PC-3 (cell line): ENCODE data around the gene FOXM1. TPM values are rescaled to one million over a fixed set of nuclear protein-coding genes. Genes with fewer than 3 reads are reported as not detected.

Experiments used
- ATAC-seq: fragments of 200-7000 bp; cut with Tn5 transposase; 2 replicates; pipeline ENCODE4 v1.9.1; 2020; ENCODE audit warnings: mild to moderate bottlenecking, moderate library complexity
- BruUV-seq: library from RNA; stranded (reverse); fragments of 400-500 nt; replicated peaks from 2 replicates; lab custom pipeline; 2021; lab: Mats Ljungman, UMichigan
- CTCF ChIA-PET: fragments of 300-600 bp; sonication (Branson Sonifier 250); formaldehyde crosslinking; loops from one replicate; lab custom pipeline; 2022; ENCODE audit warnings: antibody characterized with exemption; lab: Charles Lee
- POLR2A ChIA-PET: fragments of 300-600 bp; sonication (Branson Sonifier 250); formaldehyde crosslinking; loops from one replicate; lab custom pipeline; 2022; ENCODE audit warnings: antibody characterized with exemption; ENCODE audit not compliant: unreplicated experiment; lab: Charles Lee
- DNase-seq: peaks from one replicate; pipeline ENCODE4 v3.0.0-alpha.2; 2015
- H2AFZ ChIP-seq: fragments of 300-600 bp; sonication (generic); 2 replicates; pipeline ENCODE4 v1.6.0; 2016; ENCODE audit warnings: antibody characterized with exemption, low read length
- H3F3A ChIP-seq: fragments of 300-600 bp; sonication (generic); one replicate; pipeline ENCODE4 v1.6.0; 2017; ENCODE audit warnings: antibody characterized with exemption, low read length, control low read depth, mild to moderate bottlenecking; ENCODE audit not compliant: unreplicated experiment
- H3K27ac ChIP-seq: fragments of 300-600 bp; sonication (generic); 2 replicates; pipeline ENCODE4 v1.5.1; 2016; ENCODE audit warnings: mild to moderate bottlenecking, low read length
- H3K27me3 ChIP-seq: fragments of 300-600 bp; sonication (generic); 2 replicates; pipeline ENCODE4 v1.6.1; 2016; ENCODE audit warnings: low read length, mixed read lengths
- H3K36me3 ChIP-seq: fragments of 300-600 bp; sonication (generic); 2 replicates; pipeline ENCODE4 v1.6.1; 2016; ENCODE audit warnings: low read depth, mixed run types, low read length, mixed read lengths
- H3K4me1 ChIP-seq: fragments of 300-600 bp; sonication (generic); 2 replicates; pipeline ENCODE4 v1.5.1; 2016; ENCODE audit warnings: low read length; ENCODE audit not compliant: insufficient read depth
- H3K4me2 ChIP-seq: fragments of 300-600 bp; sonication (generic); 2 replicates; pipeline ENCODE4 v1.6.0; 2016; ENCODE audit warnings: low read length
- H3K4me3 ChIP-seq: fragments of 300-600 bp; sonication (generic); 2 replicates; pipeline ENCODE4 v1.5.1; 2016; ENCODE audit warnings: mild to moderate bottlenecking, low read length, mixed read lengths
- H3K79me2 ChIP-seq: fragments of 300-600 bp; sonication (generic); 2 replicates; pipeline ENCODE4 v1.6.1; 2017; ENCODE audit warnings: low read length, mixed read lengths
- H3K9ac ChIP-seq: fragments of 300-600 bp; sonication (generic); 2 replicates; pipeline ENCODE4 v1.6.0; 2016; ENCODE audit warnings: mild to moderate bottlenecking, low read length
- H3K9me2 ChIP-seq: fragments of 300-600 bp; sonication (generic); replicated peaks from 2 replicates; pipeline ENCODE4 v1.6.1; 2016; ENCODE audit warnings: mixed run types, low read length, mixed read lengths
- H3K9me3 ChIP-seq: fragments of 300-600 bp; sonication (generic); 2 replicates; pipeline ENCODE4 v1.6.1; 2016; ENCODE audit warnings: low read length, mixed read lengths
- H4K20me1 ChIP-seq: fragments of 300-600 bp; sonication (generic); 2 replicates; pipeline ENCODE4 v1.6.1; 2016; ENCODE audit warnings: low read length, mixed read lengths
- CTCF ChIP-seq: fragments of 300-600 bp; sonication (generic); conservative IDR thresholded peaks from 2 replicates; pipeline ENCODE4 v1.5.1; 2017; ENCODE audit warnings: antibody characterized with exemption, low read depth, mild to moderate bottlenecking, low read length
- EZH2 ChIP-seq: fragments of 300-600 bp; sonication (generic); IDR thresholded peaks from one replicate; pipeline ENCODE4 v1.6.1; 2017; ENCODE audit warnings: antibody characterized with exemption, mild to moderate bottlenecking, low read length; ENCODE audit not compliant: unreplicated experiment
- EZH2phosphoT487 ChIP-seq: fragments of 300-600 bp; sonication (generic); IDR thresholded peaks from 2 replicates; pipeline ENCODE4 v1.6.1; 2018; ENCODE audit warnings: mild to moderate bottlenecking, antibody characterized with exemption, low read length, borderline replicate concordance
- intact Hi-C: fragments of 100-400 bp; cut with micrococcal nuclease; formaldehyde crosslinking; loops from 2 replicates; pipeline ENCODE4 v1.9.0; 2023
- total RNA-seq: library from RNA; depleted of rRNA; stranded (reverse); fragments of >200 nt; gene quantifications from 2 replicates; pipeline ENCODE4 v1.2.3, GENCODE V29; 2014

The FOXM1 gene
- total RNA-seq, 1 experiment from 2014 or later = 71.4 TPM

- Histone ChIP-seq H3K9me3 (no peaks in the 10 kb centered on the region), H3K4me1 (no peaks in the 10 kb centered on the region), H3F3A (no peaks in the 10 kb centered on the region), H3K27ac (no peak overlapping the region), H2AFZ (no peak overlapping the region), H3K27me3 (no peaks in the 10 kb centered on the region), H3K4me3 (no peak overlapping the region), H4K20me1 (no peaks in the 10 kb centered on the region), H3K79me2 (no peaks in the 10 kb centered on the region), H3K4me2 (no peak overlapping the region), H3K9me2 (no peaks in the 10 kb centered on the region), H3K9ac (no peak overlapping the region), H3K36me3 (no peaks in the 10 kb centered on the region)
- TF ChIP-seq EZH2 (no peak), EZH2phosphoT487 (no peak), CTCF (no peak)
- no peak for ATAC-seq
- ChIA-PET CTCF (no interaction called here), POLR2A (no interaction called here)
- intact Hi-C loops = no loop called here
- BruUV-seq = no TSS peak
- no peak for DNase-seq
These were observed 25.0 kb downstream of the FOXM1 start for GRCh38 chr12:2851931-2852330.

GRCh38 chr12:2845280-2845679 lies 31.7 kb downstream of the FOXM1 start:
- ChIA-PET POLR2A (no interaction called here), CTCF (no interaction called here)
- no TSS peak for BruUV-seq
- H3K27me3 ChIP-seq = no peaks in the 10 kb centered on the region
- H3K4me3 ChIP-seq = no peak overlapping the region
- intact Hi-C loops = no loop called here
- no peak overlapping the region for H2AFZ ChIP-seq
- no peak for ATAC-seq
- no peaks in the 10 kb centered on the region for H4K20me1 ChIP-seq
- DNase-seq = no peak
- H3K36me3 ChIP-seq = no peaks in the 10 kb centered on the region
- no peaks in the 10 kb centered on the region for H3K9me3 ChIP-seq
- no peak overlapping the region for H3K27ac ChIP-seq
- H3K9ac ChIP-seq = no peak overlapping the region
- no peaks in the 10 kb centered on the region for H3F3A ChIP-seq
- no peaks in the 10 kb centered on the region for H3K9me2 ChIP-seq
- H3K4me2 ChIP-seq = no peak overlapping the region
- no peaks in the 10 kb centered on the region for H3K79me2 ChIP-seq
- TF ChIP-seq CTCF = no peak
- TF ChIP-seq EZH2phosphoT487 = no peak
- no peak for TF ChIP-seq EZH2
- no peaks in the 10 kb centered on the region for H3K4me1 ChIP-seq

- H3K9me3 ChIP-seq = no peaks in the 10 kb centered on the region
- no peak for DNase-seq
- H3K4me2 ChIP-seq = no peak overlapping the region
- no peak overlapping the region for H3K4me3 ChIP-seq
- no peaks in the 10 kb centered on the region for H3K36me3 ChIP-seq
- ChIA-PET CTCF (no interaction called here), POLR2A (no interaction called here)
- ATAC-seq = no peak
- no peaks in the 10 kb centered on the region for H3K9me2 ChIP-seq
- no peak overlapping the region for H3K27ac ChIP-seq
- intact Hi-C loops = no loop called here
- no peaks in the 10 kb centered on the region for H3K27me3 ChIP-seq
- no peaks in the 10 kb centered on the region for H3K4me1 ChIP-seq
- H2AFZ ChIP-seq = no peak overlapping the region
- no peaks in the 10 kb centered on the region for H4K20me1 ChIP-seq
- H3F3A ChIP-seq = no peaks in the 10 kb centered on the region
- TF ChIP-seq EZH2 (no peak), EZH2phosphoT487 (no peak), CTCF (no peak)
- no peaks in the 10 kb centered on the region for H3K79me2 ChIP-seq
- BruUV-seq = no TSS peak
- H3K9ac ChIP-seq = no peak overlapping the region
These were observed 32.2 kb downstream of the FOXM1 start for GRCh38 chr12:2844786-2845185.
